OCI-LY3 (cell line): ENCODE measurements around the gene CNGA2.

Experiments used
- CTCF ChIP-seq: fragments of 200-600, 300-600 bp; sonication (generic); IDR thresholded peaks from 2 replicates; pipeline ENCODE4 v1.5.1; 2014; ENCODE audit warnings: antibody characterized with exemption, low read length, low read depth
- EZH2phosphoT487 ChIP-seq: fragments of 200-600 bp; shearing (Covaris generic); IDR thresholded peaks from 2 replicates; pipeline ENCODE4 v1.6.1; 2018; ENCODE audit warnings: antibody characterized with exemption, mixed run types, low read depth

- TF ChIP-seq CTCF (no peak), EZH2phosphoT487 (no peak)
These were observed 33.0 kb upstream of the CNGA2 start for GRCh38 chrX:151701531-151701930.
